Liver (tissue), 3 donors: ENCODE measurements around the gene ZFP36L1.

ENCODE experiments used
- EGR1 ChIP-seq, 2 donors: IDR thresholded peaks; 2 replicates each; pipeline ENCODE4 v1.6.1; 2016 to 2018; ENCODE audit warnings: antibody characterized with exemption in 2 of 2, low read depth in 2 of 2
- GABPA ChIP-seq, 2 donors: IDR thresholded peaks in 1 of 2; conservative IDR thresholded peaks in 1 of 2; 2 replicates each; pipeline ENCODE4 v1.6.1; 2016; ENCODE audit warnings: antibody characterized with exemption in 2 of 2, mild to moderate bottlenecking in 1 of 2, moderate library complexity in 1 of 2
- NR2F2 ChIP-seq: IDR thresholded peaks from 2 replicates; pipeline ENCODE4 v1.6.1; 2016; ENCODE audit warnings: antibody characterized with exemption
- RAD21 ChIP-seq, 2 donors: IDR thresholded peaks; 2 replicates each; pipeline ENCODE4 v1.6.1; 2016; ENCODE audit warnings: antibody characterized with exemption in 2 of 2, mild to moderate bottlenecking in 2 of 2
- REST ChIP-seq: IDR thresholded peaks from 2 replicates; pipeline ENCODE4 v1.6.1; 2016; ENCODE audit warnings: antibody characterized with exemption, mild to moderate bottlenecking
- SP1 ChIP-seq: IDR thresholded peaks from 2 replicates; pipeline ENCODE4 v1.6.1; 2018; ENCODE audit warnings: antibody characterized with exemption, mild to moderate bottlenecking
- TAF1 ChIP-seq: conservative IDR thresholded peaks from 2 replicates; pipeline ENCODE4 v1.6.1; 2016; ENCODE audit warnings: antibody characterized with exemption, mild to moderate bottlenecking
- YY1 ChIP-seq: IDR thresholded peaks from 2 replicates; pipeline ENCODE4 v1.6.1; 2016; ENCODE audit warnings: antibody characterized with exemption, mild to moderate bottlenecking
- TF ChIP-seq, protein P1 (sequence below): fragments of 150-350 bp; IDR thresholded peaks from 2 replicates; pipeline ENCODE4 v1.5.1; 2017; ENCODE audit warnings: improper control_type of control experiment, low read depth, low read length; ENCODE audit not compliant: missing input control
- TF ChIP-seq, protein P2 (sequence below): IDR thresholded peaks from 2 replicates; pipeline ENCODE4 v1.6.1; 2016; ENCODE audit warnings: antibody characterized with exemption
- TF ChIP-seq, protein P3 (sequence below): IDR thresholded peaks from 2 replicates; pipeline ENCODE4 v1.6.1; 2016; ENCODE audit warnings: antibody characterized with exemption
- donor health status: healthy.
- donor health status: healthy.

- TF ChIP-seq, protein P1, sequence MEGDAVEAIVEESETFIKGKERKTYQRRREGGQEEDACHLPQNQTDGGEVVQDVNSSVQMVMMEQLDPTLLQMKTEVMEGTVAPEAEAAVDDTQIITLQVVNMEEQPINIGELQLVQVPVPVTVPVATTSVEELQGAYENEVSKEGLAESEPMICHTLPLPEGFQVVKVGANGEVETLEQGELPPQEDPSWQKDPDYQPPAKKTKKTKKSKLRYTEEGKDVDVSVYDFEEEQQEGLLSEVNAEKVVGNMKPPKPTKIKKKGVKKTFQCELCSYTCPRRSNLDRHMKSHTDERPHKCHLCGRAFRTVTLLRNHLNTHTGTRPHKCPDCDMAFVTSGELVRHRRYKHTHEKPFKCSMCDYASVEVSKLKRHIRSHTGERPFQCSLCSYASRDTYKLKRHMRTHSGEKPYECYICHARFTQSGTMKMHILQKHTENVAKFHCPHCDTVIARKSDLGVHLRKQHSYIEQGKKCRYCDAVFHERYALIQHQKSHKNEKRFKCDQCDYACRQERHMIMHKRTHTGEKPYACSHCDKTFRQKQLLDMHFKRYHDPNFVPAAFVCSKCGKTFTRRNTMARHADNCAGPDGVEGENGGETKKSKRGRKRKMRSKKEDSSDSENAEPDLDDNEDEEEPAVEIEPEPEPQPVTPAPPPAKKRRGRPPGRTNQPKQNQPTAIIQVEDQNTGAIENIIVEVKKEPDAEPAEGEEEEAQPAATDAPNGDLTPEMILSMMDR = no peak
- TF ChIP-seq SP1 (no peak), RAD21 (IDR thresholded peaks at IDR 0.05) (no peak), EGR1 (IDR thresholded peaks at IDR 0.05; ENCODE audit: low read depth in 2 of 2) (no peak), GABPA (IDR thresholded peaks at IDR 0.05 in 1 of 2, conservative IDR thresholded peaks at IDR 0.05 in 1 of 2) (no peak), YY1 (no peak), REST (no peak), NR2F2 (no peak), TAF1 (no peak)
- TF ChIP-seq, protein P2, sequence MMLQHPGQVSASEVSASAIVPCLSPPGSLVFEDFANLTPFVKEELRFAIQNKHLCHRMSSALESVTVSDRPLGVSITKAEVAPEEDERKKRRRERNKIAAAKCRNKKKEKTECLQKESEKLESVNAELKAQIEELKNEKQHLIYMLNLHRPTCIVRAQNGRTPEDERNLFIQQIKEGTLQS = no peak
- TF ChIP-seq, protein P3, sequence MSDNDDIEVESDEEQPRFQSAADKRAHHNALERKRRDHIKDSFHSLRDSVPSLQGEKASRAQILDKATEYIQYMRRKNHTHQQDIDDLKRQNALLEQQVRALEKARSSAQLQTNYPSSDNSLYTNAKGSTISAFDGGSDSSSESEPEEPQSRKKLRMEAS = no peak
These were observed 22.8 kb downstream of the ZFP36L1 start for GRCh38 chr14:68770051-68770450.
